Left kidney (tissue), 1 donor: ENCODE measurements around the gene PTGIR. TPM values are rescaled to one million over a fixed set of nuclear protein-coding genes. Genes with fewer than 3 reads are reported as not detected.

ENCODE experiments used
- polyA plus RNA-seq: library from polyadenylated mRNA; unstranded; fragments of 120-200 nt; gene quantifications from one replicate; pipeline ENCODE4 v1.2.1, GENCODE V29; 2013; ENCODE audit not compliant: insufficient read length

Gene PTGIR
- polyA plus RNA-seq, 1 donor: 1.7 TPM

Other genes with a start within 250 kb of the PTGIR start
- gene CCDC8, start 211.5 kb downstream of the PTGIR start, polyA plus RNA-seq: 45.2 TPM
- 0.70 TPM for gene PNMA8C, start 196.2 kb downstream of the PTGIR start, polyA plus RNA-seq
- gene PNMA8A, start 153.5 kb downstream of the PTGIR start, polyA plus RNA-seq: 46.5 TPM
- 2.9 TPM for gene PNMA8B, start 129.2 kb downstream of the PTGIR start, polyA plus RNA-seq
- gene CALM3, start 23.8 kb downstream of the PTGIR start, polyA plus RNA-seq: 447 TPM
- gene GNG8, start 11.1 kb upstream of the PTGIR start, polyA plus RNA-seq: 2.9 TPM
- gene DACT3, start 36.1 kb upstream of the PTGIR start, polyA plus RNA-seq: 24.5 TPM
- gene PRKD2, start 92.0 kb upstream of the PTGIR start, polyA plus RNA-seq: 39.6 TPM
- 23.0 TPM for gene FKRP, start 121.0 kb upstream of the PTGIR start, polyA plus RNA-seq
- 77.7 TPM for gene STRN4, start 121.4 kb upstream of the PTGIR start, polyA plus RNA-seq
- gene SLC1A5, start 163.5 kb upstream of the PTGIR start, polyA plus RNA-seq: 34.3 TPM
- 92.9 TPM for gene AP2S1, start 225.8 kb upstream of the PTGIR start, polyA plus RNA-seq
- gene ARHGAP35, start 235.9 kb upstream of the PTGIR start, polyA plus RNA-seq: 51.4 TPM